IMR-90 (cell line): ENCODE results near the gene NUBPL. TPM values are rescaled to one million over a fixed set of nuclear protein-coding genes. Genes with fewer than 3 reads are reported as not detected.

Source experiments
- ATAC-seq: fragments of 200-7000 bp; cut with Tn5 transposase; 2 replicates; pipeline ENCODE4 v1.9.1; 2020; ENCODE audit warnings: low read depth, mild to moderate bottlenecking, moderate library complexity
- BruUV-seq: library from RNA; stranded (reverse); fragments of 400-500 nt; replicated peaks from 2 replicates; lab custom pipeline; 2021; lab: Mats Ljungman, UMichigan
- CTCF ChIA-PET: fragments of 300-600 bp; formaldehyde crosslinking; extraction: SDS; loops from one replicate; lab custom pipeline; 2021; ENCODE audit warnings: antibody characterized with exemption; lab: Yijun Ruan, JAX
- POLR2A ChIA-PET: fragments of 300-600 bp; sonication (Branson Sonifier 250); formaldehyde crosslinking; loops from one replicate; lab custom pipeline; 2022; ENCODE audit warnings: antibody characterized with exemption; ENCODE audit not compliant: unreplicated experiment; lab: Charles Lee
- DNase-seq: peaks from one replicate; pipeline ENCODE4 v3.0.0; 2013
- H2AFZ ChIP-seq: replicated peaks from 2 replicates; pipeline ENCODE3; 2013; ENCODE audit warnings: low read length, mild to moderate bottlenecking; ENCODE audit not compliant: poor library complexity
- H2AK5ac ChIP-seq: 2 replicates; pipeline ENCODE4 v1.6.1; 2013; ENCODE audit warnings: low read depth, low read length, inconsistent platforms
- H2AK9ac ChIP-seq: replicated peaks from 2 replicates; pipeline ENCODE3; 2013; ENCODE audit warnings: mild to moderate bottlenecking, low read depth, low read length, moderate library complexity; ENCODE audit not compliant: poor library complexity
- H2BK120ac ChIP-seq: 2 replicates; pipeline ENCODE4 v1.6.1; 2013; ENCODE audit warnings: low read depth, low read length, inconsistent platforms
- H2BK15ac ChIP-seq: 3 replicates; pipeline ENCODE4 v1.6.1; 2013; ENCODE audit warnings: low read depth, low read length, inconsistent platforms
- H2BK20ac ChIP-seq: 2 replicates; pipeline ENCODE4 v1.6.1; 2013; ENCODE audit warnings: low read depth, mild to moderate bottlenecking, inconsistent platforms, low read length, moderate library complexity
- H2BK5ac ChIP-seq: 2 replicates; pipeline ENCODE4 v1.6.1; 2013; ENCODE audit warnings: mild to moderate bottlenecking, low read depth, low read length, inconsistent platforms; ENCODE audit not compliant: poor library complexity, severe bottlenecking
- H3K14ac ChIP-seq: replicated peaks from 2 replicates; pipeline ENCODE4 v1.6.1; 2013; ENCODE audit warnings: low read depth, low read length, inconsistent platforms
- H3K18ac ChIP-seq: 2 replicates; pipeline ENCODE4 v1.6.1; 2013; ENCODE audit warnings: low read depth, low read length, control low read depth
- H3K23ac ChIP-seq: 2 replicates; pipeline ENCODE4 v1.6.1; 2013; ENCODE audit warnings: low read depth, low read length, inconsistent platforms
- H3K27ac ChIP-seq: 2 replicates; pipeline ENCODE4 v1.5.1; 2013; ENCODE audit warnings: mild to moderate bottlenecking, control low read depth, low read length; ENCODE audit not compliant: insufficient read depth
- H3K27me3 ChIP-seq: 2 replicates; pipeline ENCODE4 v1.6.1; 2013; ENCODE audit warnings: low read length; ENCODE audit not compliant: control insufficient read depth, insufficient read depth
- H3K36me3 ChIP-seq: 2 replicates; pipeline ENCODE4 v1.6.1; 2013; ENCODE audit warnings: low read length, mixed read lengths; ENCODE audit not compliant: control insufficient read depth, insufficient read depth
- H3K4ac ChIP-seq: 2 replicates; pipeline ENCODE4 v1.6.1; 2013; ENCODE audit warnings: low read depth, low read length, inconsistent platforms
- H3K4me1 ChIP-seq: 2 replicates; pipeline ENCODE4 v1.6.1; 2013; ENCODE audit warnings: low read length, mixed read lengths; ENCODE audit not compliant: control insufficient read depth, insufficient read depth
- H3K4me2 ChIP-seq: 2 replicates; pipeline ENCODE4 v1.6.1; 2013; ENCODE audit warnings: low read depth, mild to moderate bottlenecking, control low read depth, low read length, moderate library complexity
- H3K4me3 ChIP-seq: 2 replicates; pipeline ENCODE4 v1.5.1; 2013; ENCODE audit warnings: low read depth, mild to moderate bottlenecking, control low read depth, low read length, moderate library complexity; ENCODE audit not compliant: insufficient read depth
- H3K56ac ChIP-seq: 2 replicates; pipeline ENCODE4 v1.6.1; 2013; ENCODE audit warnings: low read length, inconsistent platforms; ENCODE audit not compliant: insufficient read depth; ENCODE audit errors: extremely low read depth
- H3K79me1 ChIP-seq, 2 experiments: 2 replicates each; pipeline ENCODE4 v1.6.1; 2013; ENCODE audit warnings: low read length in 2 of 2, inconsistent platforms in 1 of 2, low read depth in 1 of 2
- H3K9ac ChIP-seq: 2 replicates; pipeline ENCODE4 v1.6.1; 2013; ENCODE audit warnings: low read depth, low read length, control low read depth
- H3K9me1 ChIP-seq: 2 replicates; pipeline ENCODE4 v1.6.1; 2013; ENCODE audit warnings: low read length, inconsistent platforms; ENCODE audit not compliant: insufficient read depth
- H3K9me3 ChIP-seq: 2 replicates; pipeline ENCODE4 v1.6.1; 2013; ENCODE audit warnings: low read length; ENCODE audit not compliant: control insufficient read depth, insufficient read depth
- H4K20me1 ChIP-seq: 2 replicates; pipeline ENCODE4 v1.6.1; 2013; ENCODE audit warnings: low read length, inconsistent platforms; ENCODE audit not compliant: insufficient read depth
- H4K5ac ChIP-seq: 2 replicates; pipeline ENCODE4 v1.6.1; 2013; ENCODE audit warnings: mild to moderate bottlenecking, low read depth, low read length, control low read depth
- H4K8ac ChIP-seq, 2 experiments: 2 replicates each; pipeline ENCODE4 v1.6.1; 2013; ENCODE audit warnings: low read depth in 2 of 2, low read length in 2 of 2, control low read depth in 1 of 2, inconsistent platforms in 1 of 2
- H4K91ac ChIP-seq: 2 replicates; pipeline ENCODE4 v1.6.1; 2013; ENCODE audit warnings: low read depth, low read length, inconsistent platforms; ENCODE audit not compliant: insufficient read depth
- RAD21 ChIP-seq: IDR thresholded peaks from 2 replicates; pipeline ENCODE4 v1.6.1; 2012; ENCODE audit warnings: low read length, improper control_type of control experiment
- WGBS, 2 experiments: methylation state at CpG; one replicate each; pipeline versions ENCODE4 v1.1.5 to v1.1.7; 2013; ENCODE audit warnings: missing lambda C conversion rate in 2 of 2; ENCODE audit not compliant: insufficient read length in 1 of 2; ENCODE audit errors: extremely low coverage in 2 of 2; 5-methylcytosine and 5-hydroxymethylcytosine counted together
- dilution Hi-C: fragments of 300-500 bp; cut with HindIII; formaldehyde crosslinking; loops from one replicate; pipeline ENCODE4 v1.14.3; 2018; ENCODE audit warnings: low sequenced_read_pairs; ENCODE audit not compliant: unreplicated experiment
- in situ Hi-C: fragments of 300-500 bp; cut with MboI; formaldehyde crosslinking; loops from 3 replicates; pipeline ENCODE4 v1.14.3; 2019; ENCODE audit warnings: low sequenced_read_pairs, inconsistent platforms, mixed read lengths
- intact Hi-C: fragments of 100-400 bp; cut with micrococcal nuclease; formaldehyde crosslinking; loops from 2 replicates; pipeline ENCODE4 v1.10.0; 2022
- polyA plus RNA-seq, 3 experiments: library from polyadenylated mRNA; depleted of rRNA; stranded (reverse); fragments of >200 nt; gene quantifications; 2 replicates each; pipeline ENCODE4 v1.2.3, GENCODE V29; 2012; ENCODE audit warnings: low replicate concordance in 1 of 3
- total RNA-seq: library from RNA; depleted of rRNA; stranded (reverse); fragments of >200 nt; gene quantifications from 2 replicates; pipeline ENCODE4 v1.2.3, GENCODE V29; 2012
- TF ChIP-seq, protein P1 (sequence below): fragments of 150-350 bp; IDR thresholded peaks from 2 replicates; pipeline ENCODE4 v1.6.1; 2016; ENCODE audit warnings: low read depth, mild to moderate bottlenecking, low read length, moderate library complexity, borderline replicate concordance

Gene NUBPL
- total and polyA plus RNA-seq, 2 of the 4 experiments (the other 2 are of a cell fraction): 5.4 to 11.5 TPM

- Histone ChIP-seq H2BK15ac (no peak overlapping the region), H2AFZ (no peak overlapping the region), H2BK5ac (no peak overlapping the region), H3K9me3 (0 out of 2 replicates have a peak, but pooled peaks cover 3% of the 10 kb centered on the region), H3K27ac (no peak overlapping the region), H4K91ac (no peak overlapping the region), H3K27me3 (no peaks in the 10 kb centered on the region), H2BK120ac (no peak overlapping the region), H2BK20ac (no peak overlapping the region), H3K56ac (no peak overlapping the region), H3K79me1 (no peaks in the 10 kb centered on the region), H3K4me3 (no peak overlapping the region), H3K23ac (no peak overlapping the region), H2AK5ac (no peak overlapping the region), H4K20me1 (no peaks in the 10 kb centered on the region), H3K4me1 (no peaks in the 10 kb centered on the region), H3K9me1 (no peaks in the 10 kb centered on the region), H3K36me3 (no peaks in the 10 kb centered on the region), H2AK9ac (no peak overlapping the region), H3K14ac (no peak overlapping the region), H3K18ac (no peak overlapping the region), H3K9ac (no peak overlapping the region), H3K4ac (no peak overlapping the region), H3K4me2 (no peak overlapping the region), H4K8ac (no peak overlapping the region), H4K5ac (no peak overlapping the region)
- TF ChIP-seq, protein P1, sequence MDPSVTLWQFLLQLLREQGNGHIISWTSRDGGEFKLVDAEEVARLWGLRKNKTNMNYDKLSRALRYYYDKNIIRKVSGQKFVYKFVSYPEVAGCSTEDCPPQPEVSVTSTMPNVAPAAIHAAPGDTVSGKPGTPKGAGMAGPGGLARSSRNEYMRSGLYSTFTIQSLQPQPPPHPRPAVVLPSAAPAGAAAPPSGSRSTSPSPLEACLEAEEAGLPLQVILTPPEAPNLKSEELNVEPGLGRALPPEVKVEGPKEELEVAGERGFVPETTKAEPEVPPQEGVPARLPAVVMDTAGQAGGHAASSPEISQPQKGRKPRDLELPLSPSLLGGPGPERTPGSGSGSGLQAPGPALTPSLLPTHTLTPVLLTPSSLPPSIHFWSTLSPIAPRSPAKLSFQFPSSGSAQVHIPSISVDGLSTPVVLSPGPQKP: no peak
- no peak for TF ChIP-seq RAD21
- ChIA-PET POLR2A (no interaction called here), CTCF (no interaction called here)
- WGBS, 2 experiments: no CpG with 5 or more reads among the region's 3 CpGs
- DNase-seq: peak; percentile 11
- dilution Hi-C loops: no loop called here
- in situ Hi-C loops: no loop called here
- intact Hi-C loops: no loop called here
- no peak for ATAC-seq
- no TSS peak for BruUV-seq
Observed at GRCh38 chr14:31787377-31787776, 226.2 kb downstream of the NUBPL start.
